Mesendoderm (in vitro differentiated cells): ENCODE results near the gene PSMG1.

Experiments
- DNase-seq: peaks from one replicate; pipeline ENCODE4 v3.0.0; 2013
- H2AK5ac ChIP-seq: 2 replicates; pipeline ENCODE4 v1.6.1; 2013; ENCODE audit warnings: low read length, inconsistent platforms
- H2BK120ac ChIP-seq: 2 replicates; pipeline ENCODE4 v1.6.1; 2013; ENCODE audit warnings: low read depth, mild to moderate bottlenecking, low read length, moderate library complexity, mixed read lengths
- H2BK15ac ChIP-seq: replicated peaks from 2 replicates; pipeline ENCODE4 v1.6.1; 2013; ENCODE audit warnings: low read depth, mild to moderate bottlenecking, moderate library complexity
- H2BK5ac ChIP-seq: 2 replicates; pipeline ENCODE4 v1.6.1; 2013; ENCODE audit warnings: low read length, inconsistent platforms
- H3K18ac ChIP-seq: 2 replicates; pipeline ENCODE4 v1.6.1; 2013; ENCODE audit warnings: mild to moderate bottlenecking, low read length, mixed read lengths
- H3K23ac ChIP-seq: one replicate; pipeline ENCODE4 v1.6.1; 2013; ENCODE audit warnings: low read length
- H3K27ac ChIP-seq: 2 replicates; pipeline ENCODE4 v1.5.1; 2013; ENCODE audit warnings: low read depth, mild to moderate bottlenecking, inconsistent platforms, low read length, moderate library complexity
- H3K27me3 ChIP-seq: 2 replicates; pipeline ENCODE4 v1.6.1; 2013; ENCODE audit warnings: low read length, control low read depth, mild to moderate bottlenecking, inconsistent platforms; ENCODE audit not compliant: insufficient read depth, poor library complexity
- H3K36me3 ChIP-seq: 2 replicates; pipeline ENCODE4 v1.6.1; 2013; ENCODE audit warnings: low read length, inconsistent platforms; ENCODE audit not compliant: control insufficient read depth, insufficient read depth
- H3K4ac ChIP-seq: one replicate; pipeline ENCODE4 v1.6.1; 2013; ENCODE audit warnings: low read depth, mild to moderate bottlenecking, low read length, moderate library complexity
- H3K4me1 ChIP-seq: 2 replicates; pipeline ENCODE4 v1.6.1; 2013; ENCODE audit warnings: low read depth, low read length, inconsistent platforms; ENCODE audit not compliant: control insufficient read depth
- H3K4me2 ChIP-seq: 2 replicates; pipeline ENCODE4 v1.6.1; 2013; ENCODE audit warnings: low read length
- H3K4me3 ChIP-seq: 2 replicates; pipeline ENCODE4 v1.5.1; 2013; ENCODE audit warnings: mild to moderate bottlenecking, low read length
- H3K56ac ChIP-seq: one replicate; pipeline ENCODE4 v1.6.1; 2013; ENCODE audit warnings: low read length
- H3K79me1 ChIP-seq: 2 replicates; pipeline ENCODE4 v1.6.1; 2013; ENCODE audit warnings: low read length, inconsistent platforms
- H3K79me2 ChIP-seq: 2 replicates; pipeline ENCODE4 v1.6.1; 2013; ENCODE audit warnings: mild to moderate bottlenecking, low read length; ENCODE audit not compliant: control insufficient read depth, insufficient read depth
- H3K9ac ChIP-seq: 2 replicates; pipeline ENCODE4 v1.6.1; 2013; ENCODE audit warnings: low read length, inconsistent platforms
- H4K5ac ChIP-seq: one replicate; pipeline ENCODE4 v1.6.1; 2013; ENCODE audit warnings: low read length
- H4K8ac ChIP-seq: one replicate; pipeline ENCODE4 v1.6.1; 2013; ENCODE audit warnings: low read depth, mild to moderate bottlenecking, control low read depth, low read length, moderate library complexity
- WGBS: extraction: QIAGEN DNeasy Blood & Tissue Kit; methylation state at CpG from one replicate; pipeline ENCODE4 v1.1.7; 2013; ENCODE audit warnings: low lambda C conversion rate, missing lambda C conversion rate; ENCODE audit not compliant: insufficient coverage; ENCODE audit errors: extremely low coverage; 5-methylcytosine and 5-hydroxymethylcytosine counted together

The PSMG1 gene

GRCh38 chr21:39152271-39152670 is 31.0 kb downstream of the PSMG1 start:
- Histone ChIP-seq H3K79me1 (no peaks in the 10 kb centered on the region), H3K56ac (no peak overlapping the region), H4K5ac (no peak overlapping the region), H2AK5ac (no peak overlapping the region), H3K4ac (no peak overlapping the region), H3K36me3 (no peaks in the 10 kb centered on the region), H3K79me2 (no peaks in the 10 kb centered on the region), H3K23ac (no peak overlapping the region), H3K9ac (no peak overlapping the region), H3K4me2 (no peak overlapping the region), H3K27me3 (no peaks in the 10 kb centered on the region), H3K18ac (no peak overlapping the region), H3K4me3 (no peak overlapping the region), H2BK5ac (no peak overlapping the region), H2BK15ac (no peak overlapping the region), H2BK120ac (no peak overlapping the region), H4K8ac (no peak overlapping the region), H3K4me1 (no peaks in the 10 kb centered on the region), H3K27ac (no peak overlapping the region)
- WGBS = no CpG with 5 or more reads among the region's 2 CpGs
- no peak for DNase-seq

GRCh38 chr21:39150877-39151276 is 32.4 kb downstream of the PSMG1 start:
- Histone ChIP-seq H3K4me3 (no peak overlapping the region), H3K4me2 (no peak overlapping the region), H3K79me1 (no peaks in the 10 kb centered on the region), H3K23ac (no peak overlapping the region), H3K4ac (no peak overlapping the region), H2BK120ac (no peak overlapping the region), H2BK15ac (no peak overlapping the region), H2BK5ac (no peak overlapping the region), H3K4me1 (no peaks in the 10 kb centered on the region), H3K27ac (no peak overlapping the region), H3K27me3 (no peaks in the 10 kb centered on the region), H3K79me2 (no peaks in the 10 kb centered on the region), H4K8ac (no peak overlapping the region), H3K9ac (no peak overlapping the region), H3K56ac (no peak overlapping the region), H3K36me3 (no peaks in the 10 kb centered on the region), H2AK5ac (no peak overlapping the region), H4K5ac (no peak overlapping the region), H3K18ac (no peak overlapping the region)
- no peak for DNase-seq

GRCh38 chr21:39150316-39150715 is 32.9 kb downstream of the PSMG1 start:
- Histone ChIP-seq H4K8ac (no peak overlapping the region), H3K9ac (no peak overlapping the region), H3K79me1 (no peaks in the 10 kb centered on the region), H2AK5ac (no peak overlapping the region), H2BK120ac (no peak overlapping the region), H4K5ac (no peak overlapping the region), H3K18ac (no peak overlapping the region), H3K4me2 (no peak overlapping the region), H3K27ac (no peak overlapping the region), H3K27me3 (no peaks in the 10 kb centered on the region), H3K23ac (no peak overlapping the region), H3K36me3 (no peaks in the 10 kb centered on the region), H3K4ac (no peak overlapping the region), H3K4me1 (no peaks in the 10 kb centered on the region), H3K79me2 (no peaks in the 10 kb centered on the region), H2BK15ac (no peak overlapping the region), H2BK5ac (no peak overlapping the region), H3K4me3 (no peak overlapping the region), H3K56ac (no peak overlapping the region)
- no peak for DNase-seq
- no CpG with 5 or more reads among the region's 6 CpGs for WGBS

GRCh38 chr21:39149882-39150281 is 33.4 kb downstream of the PSMG1 start:
- H3K4me2 ChIP-seq = no peak overlapping the region
- H4K5ac ChIP-seq = no peak overlapping the region
- H2BK5ac ChIP-seq = no peak overlapping the region
- H3K79me2 ChIP-seq = no peaks in the 10 kb centered on the region
- DNase-seq = no peak
- no peak overlapping the region for H3K4ac ChIP-seq
- no peaks in the 10 kb centered on the region for H3K79me1 ChIP-seq
- no peak overlapping the region for H3K56ac ChIP-seq
- no peak overlapping the region for H3K18ac ChIP-seq
- no peaks in the 10 kb centered on the region for H3K36me3 ChIP-seq
- H4K8ac ChIP-seq = no peak overlapping the region
- H3K27me3 ChIP-seq = no peaks in the 10 kb centered on the region
- H2BK120ac ChIP-seq = no peak overlapping the region
- H2BK15ac ChIP-seq = no peak overlapping the region
- no peak overlapping the region for H3K4me3 ChIP-seq
- H3K27ac ChIP-seq = no peak overlapping the region
- H2AK5ac ChIP-seq = no peak overlapping the region
- H3K9ac ChIP-seq = no peak overlapping the region
- no peak overlapping the region for H3K23ac ChIP-seq
- H3K4me1 ChIP-seq = no peaks in the 10 kb centered on the region

- Histone ChIP-seq H2BK5ac (no peak overlapping the region), H3K27me3 (no peaks in the 10 kb centered on the region), H2AK5ac (no peak overlapping the region), H3K4me2 (no peak overlapping the region), H3K23ac (no peak overlapping the region), H2BK120ac (no peak overlapping the region), H3K4ac (no peak overlapping the region), H3K79me2 (no peaks in the 10 kb centered on the region), H3K9ac (no peak overlapping the region), H3K56ac (no peak overlapping the region), H3K36me3 (no peaks in the 10 kb centered on the region), H3K4me3 (no peak overlapping the region), H3K4me1 (no peaks in the 10 kb centered on the region), H3K27ac (no peak overlapping the region), H4K5ac (no peak overlapping the region), H3K79me1 (no peaks in the 10 kb centered on the region), H4K8ac (no peak overlapping the region), H2BK15ac (no peak overlapping the region), H3K18ac (no peak overlapping the region)
- no CpG with 5 or more reads among the region's 2 CpGs for WGBS
- no peak for DNase-seq
Observed at GRCh38 chr21:39148975-39149374, 34.3 kb downstream of the PSMG1 start.

- no peak overlapping the region for H3K23ac ChIP-seq
- H3K79me2 ChIP-seq = no peaks in the 10 kb centered on the region
- no peak overlapping the region for H3K27ac ChIP-seq
- H3K4ac ChIP-seq = no peak overlapping the region
- H2BK120ac ChIP-seq = no peak overlapping the region
- H3K4me1 ChIP-seq = no peaks in the 10 kb centered on the region
- H3K9ac ChIP-seq = no peak overlapping the region
- no CpG with 5 or more reads among the region's 3 CpGs for WGBS
- H3K4me2 ChIP-seq = no peak overlapping the region
- H2AK5ac ChIP-seq = no peak overlapping the region
- no peak overlapping the region for H4K5ac ChIP-seq
- DNase-seq = no peak
- H3K56ac ChIP-seq = no peak overlapping the region
- no peak overlapping the region for H3K18ac ChIP-seq
- no peaks in the 10 kb centered on the region for H3K27me3 ChIP-seq
- H3K79me1 ChIP-seq = no peaks in the 10 kb centered on the region
- no peak overlapping the region for H3K4me3 ChIP-seq
- no peak overlapping the region for H2BK5ac ChIP-seq
- H4K8ac ChIP-seq = no peak overlapping the region
- no peak overlapping the region for H2BK15ac ChIP-seq
- H3K36me3 ChIP-seq = no peaks in the 10 kb centered on the region
Observed at GRCh38 chr21:39144191-39144590, 39.1 kb downstream of the PSMG1 start.
